Thyroid gland (tissue), 4 donors: ENCODE results near the gene PCBP3.
"Not testable (repeated sequence)": the region's sequence is repeated elsewhere in the genome, so short reads cannot be mapped to it uniquely, and the experiment has no call there.

Experiments
- POLR2A ChIP-seq, 2 donors: fragments of 450-650 bp; IDR thresholded peaks; one replicate each; pipeline ENCODE4 v1.6.1; 2017; ENCODE audit warnings: antibody characterized with exemption in 2 of 2, mild to moderate bottlenecking in 2 of 2, moderate library complexity in 1 of 2
- TF ChIP-seq, protein P1 (sequence below), 6 experiments: fragments of 200-600 bp in 3 of 6; fragments of 450-650 bp in 3 of 6; sonication (generic) in 3 of 6; IDR thresholded peaks; one replicate each; pipeline ENCODE4 v1.5.1; 2016 to 2019; ENCODE audit warnings: antibody characterized with exemption in 6 of 6, mild to moderate bottlenecking in 2 of 6, inconsistent platforms in 1 of 6, moderate library complexity in 1 of 6

DNA sequence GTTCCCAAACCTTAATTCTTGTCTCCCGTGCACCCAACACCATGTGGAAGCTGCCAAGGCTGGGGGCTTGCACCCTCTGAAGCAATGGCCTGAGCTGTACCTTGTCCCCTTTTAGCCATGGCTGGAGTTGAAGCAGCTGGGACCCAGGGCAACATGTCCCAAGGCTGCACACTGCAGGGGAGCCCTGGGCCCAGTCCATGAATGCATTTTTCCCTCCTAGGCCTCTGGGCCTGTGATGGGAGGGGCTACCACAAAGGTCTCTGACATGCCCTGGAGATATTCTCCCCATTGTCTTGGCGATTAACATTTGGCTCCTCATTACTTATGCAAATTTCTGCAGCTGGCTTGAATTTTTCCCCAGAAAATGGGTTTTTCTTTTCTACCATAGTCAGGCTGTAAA is 317.9 kb downstream of the PCBP3 start:
- TF ChIP-seq, protein P1, sequence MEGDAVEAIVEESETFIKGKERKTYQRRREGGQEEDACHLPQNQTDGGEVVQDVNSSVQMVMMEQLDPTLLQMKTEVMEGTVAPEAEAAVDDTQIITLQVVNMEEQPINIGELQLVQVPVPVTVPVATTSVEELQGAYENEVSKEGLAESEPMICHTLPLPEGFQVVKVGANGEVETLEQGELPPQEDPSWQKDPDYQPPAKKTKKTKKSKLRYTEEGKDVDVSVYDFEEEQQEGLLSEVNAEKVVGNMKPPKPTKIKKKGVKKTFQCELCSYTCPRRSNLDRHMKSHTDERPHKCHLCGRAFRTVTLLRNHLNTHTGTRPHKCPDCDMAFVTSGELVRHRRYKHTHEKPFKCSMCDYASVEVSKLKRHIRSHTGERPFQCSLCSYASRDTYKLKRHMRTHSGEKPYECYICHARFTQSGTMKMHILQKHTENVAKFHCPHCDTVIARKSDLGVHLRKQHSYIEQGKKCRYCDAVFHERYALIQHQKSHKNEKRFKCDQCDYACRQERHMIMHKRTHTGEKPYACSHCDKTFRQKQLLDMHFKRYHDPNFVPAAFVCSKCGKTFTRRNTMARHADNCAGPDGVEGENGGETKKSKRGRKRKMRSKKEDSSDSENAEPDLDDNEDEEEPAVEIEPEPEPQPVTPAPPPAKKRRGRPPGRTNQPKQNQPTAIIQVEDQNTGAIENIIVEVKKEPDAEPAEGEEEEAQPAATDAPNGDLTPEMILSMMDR (IDR thresholded peaks at IDR 0.05), result not testable (repeated sequence)
- TF ChIP-seq POLR2A (IDR thresholded peaks at IDR 0.05), result not testable (repeated sequence)
